Neural progenitor cell (in vitro differentiated cells): ENCODE data around the gene NECTIN3.

Experiments used
- CTCF ChIP-seq: fragments of 200-600 bp; sonication (generic); IDR thresholded peaks from 2 replicates; pipeline ENCODE4 v1.5.1; 2017; ENCODE audit warnings: antibody characterized with exemption, mild to moderate bottlenecking
- EZH2 ChIP-seq: fragments of 200-600 bp; sonication (generic); IDR thresholded peaks from 2 replicates; pipeline ENCODE4 v1.6.1; 2017; ENCODE audit warnings: antibody characterized with exemption, mild to moderate bottlenecking, moderate library complexity

GRCh38 chr3:111241960-111242359 is 170.3 kb downstream of the NECTIN3 start:
- TF ChIP-seq CTCF, result no peak
- no peak for TF ChIP-seq EZH2
